ENCODE data around the gene KIAA1614.

DNA sequence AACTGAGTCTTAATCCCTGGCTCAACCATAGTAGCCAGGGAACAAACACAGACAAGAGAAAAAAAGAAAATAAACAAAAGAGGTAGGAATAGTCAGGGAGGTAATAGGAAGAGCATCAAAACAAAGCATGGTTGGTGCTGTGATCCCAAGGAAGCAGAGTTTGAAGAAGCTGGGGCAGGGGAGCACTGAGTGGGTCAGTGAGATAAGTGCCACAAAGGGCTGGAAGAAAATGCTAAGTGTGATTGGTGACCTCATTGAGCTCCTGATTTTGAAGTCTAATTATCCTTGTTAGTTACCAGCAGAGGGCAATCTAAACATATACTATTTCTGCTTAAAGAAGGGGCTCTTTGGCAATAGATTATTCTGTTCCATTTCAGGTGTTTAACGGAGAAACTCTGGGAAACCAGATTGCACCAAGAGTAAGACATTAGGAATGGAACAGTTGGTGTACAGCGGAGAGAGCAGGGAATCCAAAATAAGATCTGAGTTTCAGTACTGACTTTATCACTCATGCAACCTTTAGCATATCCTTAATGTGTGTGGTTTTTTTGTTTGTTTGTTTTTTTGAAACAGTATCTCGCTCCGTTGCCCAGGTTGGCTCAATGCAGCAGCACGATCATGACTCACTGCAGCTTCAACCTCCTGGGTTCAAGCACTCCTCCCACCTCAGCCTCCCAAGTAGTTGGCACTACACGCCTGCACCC, 30.7 kb upstream of the KIAA1614 start:
- TF ChIP-seq, protein P1, sequence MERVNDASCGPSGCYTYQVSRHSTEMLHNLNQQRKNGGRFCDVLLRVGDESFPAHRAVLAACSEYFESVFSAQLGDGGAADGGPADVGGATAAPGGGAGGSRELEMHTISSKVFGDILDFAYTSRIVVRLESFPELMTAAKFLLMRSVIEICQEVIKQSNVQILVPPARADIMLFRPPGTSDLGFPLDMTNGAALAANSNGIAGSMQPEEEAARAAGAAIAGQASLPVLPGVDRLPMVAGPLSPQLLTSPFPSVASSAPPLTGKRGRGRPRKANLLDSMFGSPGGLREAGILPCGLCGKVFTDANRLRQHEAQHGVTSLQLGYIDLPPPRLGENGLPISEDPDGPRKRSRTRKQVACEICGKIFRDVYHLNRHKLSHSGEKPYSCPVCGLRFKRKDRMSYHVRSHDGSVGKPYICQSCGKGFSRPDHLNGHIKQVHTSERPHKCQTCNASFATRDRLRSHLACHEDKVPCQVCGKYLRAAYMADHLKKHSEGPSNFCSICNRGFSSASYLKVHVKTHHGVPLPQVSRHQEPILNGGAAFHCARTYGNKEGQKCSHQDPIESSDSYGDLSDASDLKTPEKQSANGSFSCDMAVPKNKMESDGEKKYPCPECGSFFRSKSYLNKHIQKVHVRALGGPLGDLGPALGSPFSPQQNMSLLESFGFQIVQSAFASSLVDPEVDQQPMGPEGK (CRISPR knock-in tag; IDR thresholded peaks at IDR 0.05; ENCODE audit: borderline replicate concordance): no peak
- TF ChIP-seq ZNF565 (CRISPR knock-in tag; conservative IDR thresholded peaks at IDR 0.05; ENCODE audit: low read depth) (no peak), ZNF70 (CRISPR knock-in tag; IDR thresholded peaks at IDR 0.05) (no peak)

Measured in SK-N-SH treated with all-trans-retinoic acid at 6 μM for 48 hours (cell line).